BJ (cell line): Measurements from ENCODE around the gene NDUFV1. TPM values are rescaled to one million over a fixed set of nuclear protein-coding genes. Genes with fewer than 3 reads are reported as not detected.
"Not testable (repeated sequence)": the region's sequence is repeated elsewhere in the genome, so short reads cannot be mapped to it uniquely, and the experiment has no call there.

Experiments used
- CTCF ChIA-PET: fragments of 350-600 bp; formaldehyde crosslinking; extraction: SDS; loops from one replicate; lab custom pipeline; 2021; ENCODE audit warnings: antibody characterized with exemption, inconsistent platforms; lab: Yijun Ruan, JAX
- POLR2A ChIA-PET: fragments of 300-600 bp; sonication (Branson Sonifier 250); formaldehyde crosslinking; extraction: SDS; loops from one replicate; lab custom pipeline; 2021; ENCODE audit warnings: antibody characterized with exemption; lab: Charles Lee
- DNase-seq: peaks from one replicate; pipeline ENCODE4 v3.0.0-alpha.2; 2011; ENCODE audit warnings: low read depth
- H3K27me3 ChIP-seq: 2 replicates; pipeline ENCODE4 v1.6.0; 2011; ENCODE audit warnings: low read length; ENCODE audit not compliant: control insufficient read depth, insufficient read depth
- H3K36me3 ChIP-seq: 2 replicates; pipeline ENCODE4 v1.5.1; 2011; ENCODE audit warnings: low read length; ENCODE audit not compliant: control insufficient read depth, insufficient read depth
- H3K4me3 ChIP-seq: 2 replicates; pipeline ENCODE4 v1.5.1; 2011; ENCODE audit warnings: low read depth, mild to moderate bottlenecking, control low read depth, low read length
- polyA plus RNA-seq: library from polyadenylated mRNA; depleted of rRNA; stranded (reverse); fragments of >200 nt; gene quantifications from 2 replicates; pipeline ENCODE4 v1.2.3, GENCODE V29; 2011; rRNA removed
- small RNA-seq: library from RNA; depleted of rRNA; stranded (forward); fragments of <200 nt; gene quantifications from one replicate; pipeline ENCODE3, GENCODE V24; 2012; ENCODE audit warnings: low replicate concordance, low read depth; ENCODE audit not compliant: insufficient read length
- TF ChIP-seq, protein P1 (sequence below): IDR thresholded peaks from 2 replicates; pipeline ENCODE4 v1.5.1; 2011; ENCODE audit warnings: low read depth, mild to moderate bottlenecking, control low read depth, inconsistent platforms, low read length, moderate library complexity; ENCODE audit not compliant: insufficient read depth

Gene NDUFV1
- polyA plus RNA-seq, 1 experiment = 149 TPM

DNA sequence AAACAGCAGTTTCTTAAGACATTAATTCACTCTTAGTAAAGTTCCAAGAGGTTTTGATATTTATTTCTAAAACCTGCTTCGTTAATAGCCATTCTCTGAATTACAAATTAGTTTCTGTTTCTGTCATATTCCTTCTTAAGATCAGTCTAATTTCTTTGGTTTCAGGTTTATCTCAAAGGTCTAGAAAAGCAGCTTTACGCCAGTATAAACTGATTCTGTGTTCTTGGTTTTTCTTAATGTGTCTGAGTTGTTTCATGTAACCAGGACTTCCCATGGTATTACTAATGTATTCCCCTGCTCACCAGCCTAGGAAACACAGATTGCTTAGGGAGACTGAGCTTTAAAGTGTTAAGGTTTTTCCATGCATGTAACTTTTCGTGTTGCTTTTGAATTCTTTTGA, 50.6 kb downstream of the NDUFV1 start:
- CTCF ChIA-PET = interaction anchor here (1.3 to 6.9 kb wide), 2 partner anchors 26 to 29 kb away, joined by 3 to 65 read pairs; partner anchors contain the start of gene NUDT8

DNA sequence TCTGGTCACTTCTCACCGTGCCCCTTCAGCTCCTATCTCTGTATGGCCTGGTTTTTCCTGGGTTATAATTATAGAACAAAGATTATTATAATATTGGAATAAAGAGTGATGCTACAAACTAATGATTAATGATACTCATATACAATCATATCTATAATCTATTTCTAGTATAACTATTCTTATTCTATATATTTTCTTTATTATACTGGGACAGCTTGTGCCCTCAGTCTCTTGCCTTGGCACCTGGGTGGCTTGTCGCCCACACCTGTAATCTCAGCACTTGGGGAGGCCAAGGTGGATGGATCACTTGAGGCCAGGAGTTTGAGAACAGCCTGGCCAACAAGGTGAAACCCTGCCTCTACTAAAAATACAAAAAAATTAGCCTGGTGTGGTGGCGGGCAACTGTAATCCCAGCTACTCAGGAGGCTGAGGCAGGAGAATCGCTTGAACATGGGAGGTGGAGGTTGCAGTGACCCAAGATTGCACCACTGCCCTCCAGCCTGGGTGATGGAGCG, 53.0 kb downstream of the NDUFV1 start:
- CTCF ChIA-PET = interaction anchor here (0.6 to 6.9 kb wide), 18 partner anchors 9 to 1043 kb away, joined by 3 to 65 read pairs (median 4); partner anchors contain the start of genes ALDH3B2 and NUDT8
- H3K27me3 ChIP-seq, H3K36me3 ChIP-seq, DNase-seq, H3K4me3 ChIP-seq, POLR2A ChIA-PET: not testable (repeated sequence)

More for the DNA sequence above, 50.6 kb downstream of the NDUFV1 start:
- no peak overlapping the region for H3K4me3 ChIP-seq
- POLR2A ChIA-PET = no interaction called here
- TF ChIP-seq, protein P1, sequence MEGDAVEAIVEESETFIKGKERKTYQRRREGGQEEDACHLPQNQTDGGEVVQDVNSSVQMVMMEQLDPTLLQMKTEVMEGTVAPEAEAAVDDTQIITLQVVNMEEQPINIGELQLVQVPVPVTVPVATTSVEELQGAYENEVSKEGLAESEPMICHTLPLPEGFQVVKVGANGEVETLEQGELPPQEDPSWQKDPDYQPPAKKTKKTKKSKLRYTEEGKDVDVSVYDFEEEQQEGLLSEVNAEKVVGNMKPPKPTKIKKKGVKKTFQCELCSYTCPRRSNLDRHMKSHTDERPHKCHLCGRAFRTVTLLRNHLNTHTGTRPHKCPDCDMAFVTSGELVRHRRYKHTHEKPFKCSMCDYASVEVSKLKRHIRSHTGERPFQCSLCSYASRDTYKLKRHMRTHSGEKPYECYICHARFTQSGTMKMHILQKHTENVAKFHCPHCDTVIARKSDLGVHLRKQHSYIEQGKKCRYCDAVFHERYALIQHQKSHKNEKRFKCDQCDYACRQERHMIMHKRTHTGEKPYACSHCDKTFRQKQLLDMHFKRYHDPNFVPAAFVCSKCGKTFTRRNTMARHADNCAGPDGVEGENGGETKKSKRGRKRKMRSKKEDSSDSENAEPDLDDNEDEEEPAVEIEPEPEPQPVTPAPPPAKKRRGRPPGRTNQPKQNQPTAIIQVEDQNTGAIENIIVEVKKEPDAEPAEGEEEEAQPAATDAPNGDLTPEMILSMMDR = no peak
- H3K27me3 ChIP-seq = peaks cover 1% of the 10 kb centered on the region; the same call in 1 of the 2 replicates
- H3K36me3 ChIP-seq = no peaks in the 10 kb centered on the region
- DNase-seq = no peak

DNA sequence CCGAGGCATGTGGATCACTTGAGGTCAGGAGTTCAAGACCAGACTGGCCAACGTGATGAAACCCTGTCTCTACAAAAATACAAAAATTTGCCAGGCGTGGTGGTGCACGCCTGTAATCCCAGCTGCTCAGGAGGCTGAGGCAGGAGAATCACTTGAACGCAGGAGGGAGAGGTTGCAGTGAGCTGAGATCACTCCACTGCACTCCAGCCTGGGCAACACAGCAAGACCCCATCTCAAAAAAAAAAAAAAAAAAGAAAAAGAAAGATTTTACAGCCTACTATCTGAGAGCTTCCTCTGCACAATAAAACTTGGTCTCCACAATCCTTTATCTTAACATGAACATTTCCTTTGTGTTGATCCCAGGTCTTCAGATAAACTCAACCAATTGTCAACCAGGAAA, 54.0 kb downstream of the NDUFV1 start:
- CTCF ChIA-PET = interaction anchor here (3.1 to 6.9 kb wide), 2 partner anchors 29 to 89 kb away, joined by 15 to 65 read pairs; partner anchors contain the start of gene NUDT8
- DNase-seq, H3K27me3 ChIP-seq, H3K36me3 ChIP-seq, POLR2A ChIA-PET, H3K4me3 ChIP-seq: not testable (repeated sequence)

Small RNA genes within 50 kb of the gene (small RNA-seq; reads per million reads assigned to genes)
- not detected for gene AP003385.3

Other genes starting within 250 kb of the NDUFV1 start
- gene CLCF1, start 233.3 kb upstream of the NDUFV1 start, polyA plus RNA-seq = 13.9 and 21.3 TPM in 2 replicates
- gene RAD9A, start 214.9 kb upstream of the NDUFV1 start, polyA plus RNA-seq = 5.9 and 10.7 TPM in 2 replicates
- gene PPP1CA, start 205.1 kb upstream of the NDUFV1 start, polyA plus RNA-seq = 146 and 233 TPM in 2 replicates
- gene TBC1D10C, start 202.9 kb upstream of the NDUFV1 start, polyA plus RNA-seq = not detected in 2 replicates
- 0.07 and 0.12 TPM in 2 replicates for gene CARNS1, start 191.3 kb upstream of the NDUFV1 start, polyA plus RNA-seq
- 42.9 and 59.9 TPM in 2 replicates for gene RPS6KB2, start 178.4 kb upstream of the NDUFV1 start, polyA plus RNA-seq
- 0.27 and 0.43 TPM in 2 replicates for gene PTPRCAP, start 169.3 kb upstream of the NDUFV1 start, polyA plus RNA-seq
- 86.5 and 158 TPM in 2 replicates for gene CORO1B, start 163.5 kb upstream of the NDUFV1 start, polyA plus RNA-seq
- not detected in 2 replicates for gene GPR152, start 154.2 kb upstream of the NDUFV1 start, polyA plus RNA-seq
- not detected in 2 replicates for gene CABP4, start 151.6 kb upstream of the NDUFV1 start, polyA plus RNA-seq
- 30.6 and 31.7 TPM in 2 replicates for gene TMEM134, start 137.7 kb upstream of the NDUFV1 start, polyA plus RNA-seq
- 69.9 and 133 TPM in 2 replicates for gene AIP, start 123.9 kb upstream of the NDUFV1 start, polyA plus RNA-seq
- 8.0 and 14.4 TPM in 2 replicates for gene PITPNM1, start 101.6 kb upstream of the NDUFV1 start, polyA plus RNA-seq
- 15.4 and 30.4 TPM in 2 replicates for gene CDK2AP2, start 98.8 kb upstream of the NDUFV1 start, polyA plus RNA-seq
- gene CABP2, start 83.5 kb upstream of the NDUFV1 start, polyA plus RNA-seq = not detected in 2 replicates
- gene GSTP1, start 23.1 kb upstream of the NDUFV1 start, polyA plus RNA-seq = 679 and 883 TPM in 2 replicates
- gene NUDT8, start 23.0 kb downstream of the NDUFV1 start, polyA plus RNA-seq = 1.3 and 1.7 TPM in 2 replicates
- not detected in 2 replicates for gene TBX10, start 32.8 kb downstream of the NDUFV1 start, polyA plus RNA-seq
- gene ACY3, start 43.8 kb downstream of the NDUFV1 start, polyA plus RNA-seq = not detected in 2 replicates
- gene ALDH3B2, start 67.7 kb downstream of the NDUFV1 start, polyA plus RNA-seq = not detected in 2 replicates